ENCODE results near the gene CRB2. TPM values are rescaled to one million over a fixed set of nuclear protein-coding genes. Genes with fewer than 3 reads are reported as not detected.

The CRB2 gene
- total and polyA plus RNA-seq, 3 experiments from 2014 or later, result 0.05 TPM; not detected in 2

GRCh38 chr9:123420592-123421111 is 64.7 kb downstream of the CRB2 start:
- no peak for DNase-seq
- H3K9me3 ChIP-seq (ENCODE audit: low read length), result no peaks in the 10 kb centered on the region
- H3K4me1 Mint-ChIP-seq, result no peaks in the 10 kb centered on the region
- H3K36me3 ChIP-seq (ENCODE audit: insufficient read depth, low read length), result no peaks in the 10 kb centered on the region
- no peaks in the 10 kb centered on the region for H3K27me3 ChIP-seq (ENCODE audit: insufficient read depth, low read length, poor library complexity, severe bottlenecking)
- ChIA-PET CTCF (no interaction called here), POLR2A (no interaction called here)
- peaks cover 0 to 37% (median 14%) of the 10 kb centered on the region in 3 donors for H3K36me3 Mint-ChIP-seq
- H3K27me3 Mint-ChIP-seq, result no peaks in the 10 kb centered on the region
- no peak overlapping the region for H3K4me3 ChIP-seq (ENCODE audit: low read length)
- H3K27ac Mint-ChIP-seq, result peak overlapping the region in 1 of 8 donors; percentile 47
- H3K4me3 Mint-ChIP-seq, result no peak overlapping the region
- no peaks in the 10 kb centered on the region for H3K9me3 Mint-ChIP-seq
- H3K27ac ChIP-seq (ENCODE audit: low read depth, low read length), result no peak overlapping the region
- H3K4me1 ChIP-seq (ENCODE audit: insufficient read depth, low read length), result no peaks in the 10 kb centered on the region

GRCh38 chr9:123421186-123421585 is 65.2 kb downstream of the CRB2 start:
- Mint-ChIP-seq H3K36me3 (peaks cover 0 to 36% (median 14%) of the 10 kb centered on the region in 3 donors), H3K27me3 (no peaks in the 10 kb centered on the region), H3K27ac (no peak overlapping the region), H3K4me3 (no peak overlapping the region), H3K9me3 (no peaks in the 10 kb centered on the region), H3K4me1 (no peaks in the 10 kb centered on the region)
- Histone ChIP-seq H3K36me3 (ENCODE audit: insufficient read depth, low read length) (no peaks in the 10 kb centered on the region), H3K27me3 (ENCODE audit: insufficient read depth, low read length, poor library complexity, severe bottlenecking) (no peaks in the 10 kb centered on the region), H3K4me3 (ENCODE audit: low read length) (no peak overlapping the region), H3K4me1 (ENCODE audit: insufficient read depth, low read length) (no peaks in the 10 kb centered on the region), H3K27ac (ENCODE audit: low read depth, low read length) (no peak overlapping the region), H3K9me3 (ENCODE audit: low read length) (no peaks in the 10 kb centered on the region)
- no peak for DNase-seq
- CTCF ChIA-PET, result no interaction called here
- POLR2A ChIA-PET, result no interaction called here

- Histone ChIP-seq H3K4me1 (ENCODE audit: insufficient read depth, low read length) (no peaks in the 10 kb centered on the region), H3K27ac (ENCODE audit: low read depth, low read length) (no peak overlapping the region), H3K4me3 (ENCODE audit: low read length) (no peak overlapping the region), H3K27me3 (ENCODE audit: insufficient read depth, low read length, poor library complexity, severe bottlenecking) (no peaks in the 10 kb centered on the region), H3K9me3 (ENCODE audit: low read length) (no peaks in the 10 kb centered on the region), H3K36me3 (ENCODE audit: insufficient read depth, low read length) (no peaks in the 10 kb centered on the region)
- no peak for DNase-seq
- Mint-ChIP-seq H3K4me3 (peak overlapping the region in 1 of 7 donors; percentile 4), H3K36me3 (peaks cover 0 to 33% (median 11%) of the 10 kb centered on the region in 3 donors), H3K9me3 (no peaks in the 10 kb centered on the region), H3K27ac (no peak overlapping the region), H3K4me1 (no peaks in the 10 kb centered on the region), H3K27me3 (no peaks in the 10 kb centered on the region)
- ChIA-PET POLR2A (no interaction called here), CTCF (no interaction called here)
Measured at GRCh38 chr9:123421801-123422455, 65.9 kb downstream of the CRB2 start.

GRCh38 chr9:123422635-123423310 is 66.8 kb downstream of the CRB2 start:
- CTCF ChIA-PET, result no interaction called here
- Histone ChIP-seq H3K4me3 (ENCODE audit: low read length) (no peak overlapping the region), H3K4me1 (ENCODE audit: insufficient read depth, low read length) (no peaks in the 10 kb centered on the region), H3K27me3 (ENCODE audit: insufficient read depth, low read length, poor library complexity, severe bottlenecking) (no peaks in the 10 kb centered on the region), H3K36me3 (ENCODE audit: insufficient read depth, low read length) (no peaks in the 10 kb centered on the region), H3K27ac (ENCODE audit: low read depth, low read length) (no peak overlapping the region), H3K9me3 (ENCODE audit: low read length) (no peaks in the 10 kb centered on the region)
- H3K4me3 Mint-ChIP-seq, result no peak overlapping the region
- POLR2A ChIA-PET, result no interaction called here
- no peaks in the 10 kb centered on the region for H3K4me1 Mint-ChIP-seq
- DNase-seq, result no peak
- H3K27ac Mint-ChIP-seq, result no peak overlapping the region
- H3K36me3 Mint-ChIP-seq, result peaks cover 5 to 33% (median 11%) of the 10 kb centered on the region in 3 donors
- peaks cover 0 to 1% of the 10 kb centered on the region in 2 donors for H3K27me3 Mint-ChIP-seq
- no peaks in the 10 kb centered on the region for H3K9me3 Mint-ChIP-seq

GRCh38 chr9:123423311-123423640 is 67.3 kb downstream of the CRB2 start:
- no peaks in the 10 kb centered on the region for H3K27me3 ChIP-seq (ENCODE audit: insufficient read depth, low read length, poor library complexity, severe bottlenecking)
- peaks cover 10 to 32% (median 10%) of the 10 kb centered on the region in 3 donors for H3K36me3 Mint-ChIP-seq
- CTCF ChIA-PET, result no interaction called here
- POLR2A ChIA-PET, result no interaction called here
- H3K4me1 Mint-ChIP-seq, result no peaks in the 10 kb centered on the region
- no peaks in the 10 kb centered on the region for H3K9me3 ChIP-seq (ENCODE audit: low read length)
- H3K27ac Mint-ChIP-seq, result no peak overlapping the region
- H3K9me3 Mint-ChIP-seq, result no peaks in the 10 kb centered on the region
- no peaks in the 10 kb centered on the region for H3K36me3 ChIP-seq (ENCODE audit: insufficient read depth, low read length)
- H3K27me3 Mint-ChIP-seq, result peaks cover 0 to 1% of the 10 kb centered on the region in 2 donors
- H3K27ac ChIP-seq (ENCODE audit: low read depth, low read length), result no peak overlapping the region
- H3K4me3 Mint-ChIP-seq, result no peak overlapping the region
- no peak for DNase-seq
- no peaks in the 10 kb centered on the region for H3K4me1 ChIP-seq (ENCODE audit: insufficient read depth, low read length)
- no peak overlapping the region for H3K4me3 ChIP-seq (ENCODE audit: low read length)

GRCh38 chr9:123424131-123424530 is 68.1 kb downstream of the CRB2 start:
- no peak overlapping the region for H3K4me3 ChIP-seq (ENCODE audit: low read length)
- Mint-ChIP-seq H3K9me3 (no peaks in the 10 kb centered on the region), H3K27me3 (peaks cover 0 to 1% of the 10 kb centered on the region in 2 donors), H3K4me1 (no peaks in the 10 kb centered on the region), H3K27ac (peak overlapping the region in 1 of 8 donors; percentile 11), H3K36me3 (peaks cover 7 to 32% (median 17%) of the 10 kb centered on the region in 3 donors), H3K4me3 (no peak overlapping the region)
- CTCF ChIA-PET, result no interaction called here
- H3K4me1 ChIP-seq (ENCODE audit: insufficient read depth, low read length), result no peaks in the 10 kb centered on the region
- H3K27ac ChIP-seq (ENCODE audit: low read depth, low read length), result no peak overlapping the region
- DNase-seq, result no peak
- H3K9me3 ChIP-seq (ENCODE audit: low read length), result no peaks in the 10 kb centered on the region
- no peaks in the 10 kb centered on the region for H3K27me3 ChIP-seq (ENCODE audit: insufficient read depth, low read length, poor library complexity, severe bottlenecking)
- POLR2A ChIA-PET, result no interaction called here
- H3K36me3 ChIP-seq (ENCODE audit: insufficient read depth, low read length), result no peaks in the 10 kb centered on the region

- Mint-ChIP-seq H3K9me3 (no peaks in the 10 kb centered on the region), H3K4me1 (no peaks in the 10 kb centered on the region)
- POLR2A ChIA-PET, result no interaction called here
Measured at GRCh38 chr9:123424552-123425225, 68.7 kb downstream of the CRB2 start.

GRCh38 chr9:123425261-123425821 is 69.3 kb downstream of the CRB2 start:
- peaks cover 14 to 33% (median 28%) of the 10 kb centered on the region in 3 donors for H3K36me3 Mint-ChIP-seq
- Histone ChIP-seq H3K4me3 (ENCODE audit: low read length) (no peak overlapping the region), H3K9me3 (ENCODE audit: low read length) (no peaks in the 10 kb centered on the region), H3K36me3 (ENCODE audit: insufficient read depth, low read length) (no peaks in the 10 kb centered on the region), H3K4me1 (ENCODE audit: insufficient read depth, low read length) (no peaks in the 10 kb centered on the region), H3K27me3 (ENCODE audit: insufficient read depth, low read length, poor library complexity, severe bottlenecking) (no peaks in the 10 kb centered on the region), H3K27ac (ENCODE audit: low read depth, low read length) (no peak overlapping the region)
- CTCF ChIA-PET, result no interaction called here
- no peak overlapping the region for H3K4me3 Mint-ChIP-seq
- H3K9me3 Mint-ChIP-seq, result no peaks in the 10 kb centered on the region
- H3K4me1 Mint-ChIP-seq, result no peaks in the 10 kb centered on the region
- DNase-seq, result no peak
- H3K27me3 Mint-ChIP-seq, result peaks cover 0 to 1% of the 10 kb centered on the region in 2 donors
- POLR2A ChIA-PET, result no interaction called here
- H3K27ac Mint-ChIP-seq, result no peak overlapping the region

More at GRCh38 chr9:123424552-123425225, 68.7 kb downstream of the CRB2 start:
- CTCF ChIA-PET, result no interaction called here
- H3K27me3 Mint-ChIP-seq, result peaks cover 0 to 1% of the 10 kb centered on the region in 2 donors
- H3K4me3 Mint-ChIP-seq, result no peak overlapping the region
- no peaks in the 10 kb centered on the region for H3K27me3 ChIP-seq (ENCODE audit: insufficient read depth, low read length, poor library complexity, severe bottlenecking)
- H3K27ac ChIP-seq (ENCODE audit: low read depth, low read length), result no peak overlapping the region
- H3K4me1 ChIP-seq (ENCODE audit: insufficient read depth, low read length), result no peaks in the 10 kb centered on the region
- H3K9me3 ChIP-seq (ENCODE audit: low read length), result no peaks in the 10 kb centered on the region
- peaks cover 8 to 32% (median 22%) of the 10 kb centered on the region in 3 donors for H3K36me3 Mint-ChIP-seq
- H3K4me3 ChIP-seq (ENCODE audit: low read length), result no peak overlapping the region
- peak overlapping the region in 2 of 8 donors; percentile 67 to 72 for H3K27ac Mint-ChIP-seq
- no peaks in the 10 kb centered on the region for H3K36me3 ChIP-seq (ENCODE audit: insufficient read depth, low read length)
- no peak for DNase-seq
